H1 (cell line): Measurements from ENCODE around the gene MAN1A2. TPM values are rescaled to one million over a fixed set of nuclear protein-coding genes. Genes with fewer than 3 reads are reported as not detected.
A peak's percentile ranks its signal among the peaks of the same experiment; 100 is the strongest.

ENCODE experiments used
- CTCF ChIA-PET: fragments of 300-600 bp; sonication (Branson Sonifier 250); formaldehyde crosslinking; loops from one replicate; lab custom pipeline; 2021; ENCODE audit not compliant: partially characterized antibody; lab: Charles Lee
- POLR2A ChIA-PET: fragments of 300-600 bp; sonication (Branson Sonifier 250); formaldehyde crosslinking; loops from one replicate; lab custom pipeline; 2021; ENCODE audit warnings: inconsistent platforms; ENCODE audit not compliant: partially characterized antibody; lab: Charles Lee
- DNase-seq, 2 experiments: peaks; one replicate each; pipeline versions ENCODE4 v3.0.0 to v3.0.0-alpha.2; 2010 to 2022; ENCODE audit warnings: low spot score in 2 of 2, low read depth in 1 of 2, mixed read lengths in 1 of 2
- FAIRE-seq: peaks from 2 replicates; lab custom pipeline; 2011; peaks lifted over from hg19 to GRCh38; lab: Jason Lieb, UNC
- H2AFZ ChIP-seq: 2 replicates; pipeline ENCODE4 v1.8.1; 2012; ENCODE audit warnings: low read length, inconsistent platforms
- H2AK5ac ChIP-seq: 2 replicates; pipeline ENCODE4 v1.6.1; 2013; ENCODE audit warnings: low read depth, low read length
- H2BK120ac ChIP-seq: replicated peaks from 2 replicates; pipeline ENCODE3; 2013; ENCODE audit warnings: low read depth, low read length, inconsistent platforms
- H2BK12ac ChIP-seq: 2 replicates; pipeline ENCODE4 v1.6.1; 2013; ENCODE audit warnings: low read depth, low read length
- H2BK15ac ChIP-seq: 2 replicates; pipeline ENCODE4 v1.6.1; 2013; ENCODE audit warnings: low read length
- H2BK20ac ChIP-seq: 2 replicates; pipeline ENCODE4 v1.6.1; 2013; ENCODE audit warnings: low read length
- H2BK5ac ChIP-seq: 2 replicates; pipeline ENCODE4 v1.6.1; 2013; ENCODE audit warnings: low read depth, low read length
- H3K14ac ChIP-seq: 2 replicates; pipeline ENCODE4 v1.6.1; 2013; ENCODE audit warnings: inconsistent platforms; ENCODE audit not compliant: insufficient read length
- H3K18ac ChIP-seq: 2 replicates; pipeline ENCODE4 v1.6.1; 2013; ENCODE audit warnings: low read length; ENCODE audit errors: extremely low read depth
- H3K23ac ChIP-seq: 2 replicates; pipeline ENCODE4 v1.6.1; 2013; ENCODE audit warnings: inconsistent platforms; ENCODE audit not compliant: insufficient read length
- H3K23me2 ChIP-seq: 2 replicates; pipeline ENCODE4 v1.6.1; 2013; ENCODE audit warnings: low read depth, low read length
- H3K27ac ChIP-seq: 2 replicates; pipeline ENCODE4 v1.6.1; 2011; ENCODE audit warnings: low read depth, low read length, inconsistent platforms
- H3K27me3 ChIP-seq, 4 experiments: replicated peaks in 1 of 4; 1 replicate in 1 of 4; 2 replicates in 3 of 4; pipeline versions ENCODE4 v1.6.1 to v1.8.1; 2011 to 2013; ENCODE audit warnings: low read length in 3 of 4, mild to moderate bottlenecking in 3 of 4, inconsistent platforms in 2 of 4, mixed read lengths in 2 of 4, moderate library complexity in 1 of 4; ENCODE audit not compliant: control insufficient read depth in 3 of 4, insufficient read depth in 3 of 4; ENCODE audit errors: extremely low read depth in 1 of 4
- H3K36me3 ChIP-seq, 4 experiments: 2 replicates each; pipeline versions ENCODE4 v1.6.1 to v1.8.1; 2011 to 2013; ENCODE audit warnings: mild to moderate bottlenecking in 4 of 4, low read length in 3 of 4, moderate library complexity in 2 of 4, control low read depth in 1 of 4, inconsistent platforms in 1 of 4; ENCODE audit not compliant: insufficient read depth in 4 of 4, control insufficient read depth in 2 of 4
- H3K4ac ChIP-seq: replicated peaks from 2 replicates; pipeline ENCODE3; 2013; ENCODE audit warnings: low read length, low read depth, mixed read lengths, inconsistent platforms; ENCODE audit not compliant: insufficient read length
- H3K4me1 ChIP-seq, 4 experiments: replicated peaks in 1 of 4; 1 replicate in 1 of 4; 2 replicates in 3 of 4; pipeline versions ENCODE4 v1.6.1 to v1.8.1; 2011 to 2013; ENCODE audit warnings: low read length in 3 of 4, inconsistent platforms in 2 of 4, mixed read lengths in 1 of 4; ENCODE audit not compliant: insufficient read depth in 4 of 4, control insufficient read depth in 3 of 4
- H3K4me2 ChIP-seq, 2 experiments: 2 replicates each; pipeline versions ENCODE4 v1.6.1 to v1.8.1; 2011 to 2013; ENCODE audit warnings: low read depth in 2 of 2, low read length in 2 of 2, control low read depth in 1 of 2, inconsistent platforms in 1 of 2, mild to moderate bottlenecking in 1 of 2; ENCODE audit not compliant: insufficient read depth in 1 of 2
- H3K4me3 ChIP-seq, 4 experiments: fragments of 200-600, 300-600 bp in 1 of 4; sonication (generic), shearing (Covaris generic), sonication (Bioruptor Twin) in 1 of 4; 2 replicates each; pipeline versions ENCODE4 v1.5.1 to v1.8.1; 2011 to 2016; ENCODE audit warnings: low read length in 4 of 4, low read depth in 3 of 4, control low read depth in 2 of 4, inconsistent platforms in 2 of 4, mild to moderate bottlenecking in 2 of 4, mixed read lengths in 1 of 4, moderate library complexity in 1 of 4; ENCODE audit not compliant: insufficient read depth in 2 of 4; ENCODE audit errors: extremely low read depth in 1 of 4
- H3K56ac ChIP-seq: replicated peaks from 2 replicates; pipeline ENCODE3; 2013; ENCODE audit warnings: low read depth, mild to moderate bottlenecking, mixed read lengths, low read length, inconsistent platforms; ENCODE audit not compliant: insufficient read length
- H3K79me1 ChIP-seq: 2 replicates; pipeline ENCODE4 v1.6.1; 2013; ENCODE audit warnings: low read depth, low read length, control low read depth
- H3K79me2 ChIP-seq, 2 experiments: 2 replicates each; pipeline versions ENCODE4 v1.6.1 to v1.8.1; 2012 to 2013; ENCODE audit warnings: low read length in 2 of 2, mild to moderate bottlenecking in 2 of 2, inconsistent platforms in 1 of 2; ENCODE audit not compliant: insufficient read depth in 2 of 2, control insufficient read depth in 1 of 2
- H3K9ac ChIP-seq, 4 experiments: replicated peaks in 1 of 4; 1 replicate in 1 of 4; 2 replicates in 3 of 4; pipeline versions ENCODE4 v1.6.1 to v1.8.1; 2011 to 2013; ENCODE audit warnings: low read depth in 3 of 4, low read length in 3 of 4, control low read depth in 2 of 4, mild to moderate bottlenecking in 2 of 4, moderate library complexity in 2 of 4, inconsistent platforms in 1 of 4; ENCODE audit errors: extremely low read depth in 1 of 4
- H3K9me3 ChIP-seq, 2 experiments: 2 replicates each; pipeline versions ENCODE4 v1.6.1 to v1.8.1; 2012 to 2013; ENCODE audit warnings: mild to moderate bottlenecking in 2 of 2, moderate library complexity in 2 of 2, control low read depth in 1 of 2, inconsistent platforms in 1 of 2, low read depth in 1 of 2, low read length in 1 of 2, mixed read lengths in 1 of 2; ENCODE audit not compliant: insufficient read depth in 2 of 2
- H4K20me1 ChIP-seq, 2 experiments: replicated peaks in 1 of 2; 2 replicates each; pipeline versions ENCODE3 to v1.8.1; 2011 to 2013; ENCODE audit warnings: inconsistent platforms in 2 of 2, low read length in 2 of 2, mild to moderate bottlenecking in 1 of 2; ENCODE audit not compliant: insufficient read depth in 2 of 2, control insufficient read depth in 1 of 2
- H4K5ac ChIP-seq: 2 replicates; pipeline ENCODE4 v1.6.1; 2013; ENCODE audit warnings: low read length, low read depth, mixed read lengths, inconsistent platforms; ENCODE audit not compliant: insufficient read length
- H4K8ac ChIP-seq: 2 replicates; pipeline ENCODE4 v1.8.0; 2013; ENCODE audit warnings: mild to moderate bottlenecking, moderate library complexity, low read length, inconsistent platforms; ENCODE audit not compliant: insufficient read depth; ENCODE audit errors: extremely low read depth
- H4K91ac ChIP-seq: replicated peaks from 2 replicates; pipeline ENCODE3; 2013; ENCODE audit warnings: low read length, mixed read lengths, inconsistent platforms; ENCODE audit not compliant: insufficient read length
- BCL11A ChIP-seq, 2 experiments: IDR thresholded peaks; one replicate each; pipeline ENCODE4 v1.6.1; 2011; ENCODE audit warnings: low read depth in 2 of 2, low read length in 2 of 2, mild to moderate bottlenecking in 2 of 2
- CTBP2 ChIP-seq: IDR thresholded peaks from 2 replicates; pipeline ENCODE4 v1.7.0; 2011; ENCODE audit warnings: borderline replicate concordance, mild to moderate bottlenecking, moderate library complexity, mixed read lengths, low read length; ENCODE audit not compliant: insufficient read depth, insufficient read length
- GTF2F1 ChIP-seq: IDR thresholded peaks from 2 replicates; pipeline ENCODE4 v1.6.1; 2012; ENCODE audit warnings: low read depth, low read length, improper control_type of control experiment, borderline replicate concordance
- JUND ChIP-seq: IDR thresholded peaks from 2 replicates; pipeline ENCODE4 v1.6.1; 2011; ENCODE audit warnings: mild to moderate bottlenecking, improper control_type of control experiment, low read length
- MAFK ChIP-seq: IDR thresholded peaks from 2 replicates; pipeline ENCODE4 v1.6.1; 2012; ENCODE audit warnings: low read depth, mild to moderate bottlenecking, improper control_type of control experiment, low read length
- NRF1 ChIP-seq: IDR thresholded peaks from 2 replicates; pipeline ENCODE4 v1.6.1; 2011; ENCODE audit warnings: mild to moderate bottlenecking, low read depth, low read length, improper control_type of control experiment
- RAD21 ChIP-seq, 2 experiments: IDR thresholded peaks in 1 of 2; conservative IDR thresholded peaks in 1 of 2; 2 replicates each; pipeline ENCODE4 v1.6.1; 2011; ENCODE audit warnings: low read depth in 2 of 2, low read length in 2 of 2, improper control_type of control experiment in 1 of 2, inconsistent platforms in 1 of 2, mild to moderate bottlenecking in 1 of 2, moderate library complexity in 1 of 2
- RFX5 ChIP-seq: IDR thresholded peaks from 2 replicates; pipeline ENCODE4 v1.6.1; 2011; ENCODE audit warnings: low read depth, low read length, improper control_type of control experiment, borderline replicate concordance
- RNF2 ChIP-seq: fragments of 200-900, 300-1000 bp; sonication (generic); IDR thresholded peaks from 2 replicates; pipeline ENCODE4 v1.7.1; 2016; ENCODE audit warnings: borderline replicate concordance, low read depth, mild to moderate bottlenecking, antibody characterized with exemption, low read length; ENCODE audit not compliant: poor library complexity, severe bottlenecking; ENCODE audit errors: missing control alignments
- WGBS, 2 experiments: shearing (Covaris generic) in 1 of 2; methylation state at CpG; one replicate each; pipeline versions ENCODE4 v1.1.6 to v1.1.7; 2013 to 2015; ENCODE audit warnings: low lambda C conversion rate in 2 of 2, mixed read lengths in 2 of 2, inconsistent platforms in 1 of 2, low coverage in 1 of 2, missing lambda C conversion rate in 1 of 2; ENCODE audit not compliant: insufficient replicate concordance in 2 of 2, insufficient coverage in 1 of 2, insufficient read length in 1 of 2; ENCODE audit errors: extremely low coverage in 1 of 2, missing lambda C conversion rate in 1 of 2; 5-methylcytosine and 5-hydroxymethylcytosine counted together
- polyA plus RNA-seq, 7 experiments: library from polyadenylated mRNA; depleted of rRNA in 3 of 7; stranded (reverse) in 5 of 7; unstranded in 2 of 7; fragments of >200 nt in 5 of 7; fragments of 200-250 nt in 2 of 7; gene quantifications; 1 replicate in 5 of 7; 2 replicates in 1 of 7; 4 replicates in 1 of 7; pipeline versions ENCODE4 v1.2.1 to v1.2.3, GENCODE V29; 2011 to 2013; ENCODE audit warnings: missing spikeins in 2 of 7, mixed read lengths in 2 of 7
- total RNA-seq: library from RNA; stranded (reverse); fragmentation: NEBNext Ultra II Directional; extraction: Animal tissue kit (Norgen Biotek cat#: 25700); gene quantifications from 2 replicates; pipeline ENCODE4 v1.2.1, GENCODE V29; 2021
- TF ChIP-seq, protein P1 (sequence below): IDR thresholded peaks from 2 replicates; pipeline ENCODE4 v1.6.1; 2012; ENCODE audit warnings: inconsistent platforms
- TF ChIP-seq, protein P2 (sequence below): IDR thresholded peaks from 2 replicates; pipeline ENCODE4 v1.6.1; 2011; ENCODE audit warnings: low read depth, mild to moderate bottlenecking, low read length; ENCODE audit not compliant: insufficient read depth

MAN1A2 gene
- total and polyA plus RNA-seq, 2 of the 8 experiments (the other 6 are each of a cell fraction or from before 2014, with no cell fraction given), result 5.5 to 18.8 TPM

DNA sequence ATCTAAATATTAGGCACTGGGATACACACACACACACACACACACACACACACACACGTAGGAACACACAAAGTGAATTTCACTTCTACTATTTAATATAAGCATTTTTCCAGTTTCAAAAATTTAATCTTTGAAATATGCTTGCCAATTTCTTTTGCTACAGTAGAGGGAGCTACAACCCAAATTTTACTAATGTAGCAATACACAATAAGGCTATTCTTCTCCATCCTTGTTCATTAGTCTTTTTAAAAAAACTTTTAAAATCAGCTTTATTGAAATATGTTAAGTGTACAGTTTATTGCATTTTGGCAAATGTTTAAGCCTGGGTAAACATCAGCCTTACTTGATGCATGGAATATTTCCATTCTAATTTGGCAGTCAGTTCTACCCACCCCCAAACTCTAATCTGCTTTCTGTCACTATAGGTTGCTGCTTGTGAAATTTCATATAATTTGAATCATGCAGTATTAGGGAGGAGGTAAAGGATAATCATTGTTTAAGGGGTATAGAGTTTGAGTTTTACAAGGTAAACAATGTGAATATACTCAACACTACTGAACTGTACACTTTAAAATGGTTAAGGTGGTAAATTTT lies 145.6 kb downstream of the MAN1A2 start:
- Histone ChIP-seq H2AK5ac (no peak overlapping the region), H2BK5ac (no peak overlapping the region), H2BK20ac (no peak overlapping the region), H3K4me3 (no peak overlapping the region), H3K56ac (no peak overlapping the region), H3K18ac (no peak overlapping the region), H3K79me1 (no peaks in the 10 kb centered on the region), H3K23ac (no peak overlapping the region), H2BK15ac (no peak overlapping the region), H3K9me3 (no peaks in the 10 kb centered on the region), H4K5ac (no peak overlapping the region), H3K27ac (no peak overlapping the region), H4K91ac (no peak overlapping the region), H2AFZ (no peak overlapping the region), H4K8ac (no peak overlapping the region), H3K14ac (no peak overlapping the region), H3K27me3 (no peaks in the 10 kb centered on the region), H2BK12ac (no peak overlapping the region), H3K79me2 (no peaks in the 10 kb centered on the region), H3K4ac (no peak overlapping the region), H3K4me1 (no peaks in the 10 kb centered on the region), H3K36me3 (no peaks in the 10 kb centered on the region), H2BK120ac (no peak overlapping the region), H3K9ac (no peak overlapping the region), H4K20me1 (no peaks in the 10 kb centered on the region), H3K4me2 (no peak overlapping the region), H3K23me2 (no peaks in the 10 kb centered on the region)
- DNase-seq (no peak), FAIRE-seq (peak; percentile 36)
- ChIA-PET POLR2A (no interaction called here), CTCF (interaction anchor here (0.6 to 4.6 kb wide), 20 partner anchors 9 to 383 kb away, joined by 3 to 27 read pairs (median 4); no protein-coding TSS in a partner anchor)
- WGBS, 2 experiments, result 33% methylated on average over 1 of the region's 1 CpG; no CpG with 5 or more reads in 1 of the 2 experiments
- no peak for TF ChIP-seq MAFK
- TF ChIP-seq RFX5, result no peak
- TF ChIP-seq RNF2, result no peak
- no peak for TF ChIP-seq NRF1
- no peak for TF ChIP-seq GTF2F1
- no peak for TF ChIP-seq BCL11A (IDR thresholded peaks at IDR 0.05; ENCODE audit: low read depth in 2 of 2, low read length in 2 of 2)
- TF ChIP-seq JUND, result no peak
- TF ChIP-seq, protein P1, sequence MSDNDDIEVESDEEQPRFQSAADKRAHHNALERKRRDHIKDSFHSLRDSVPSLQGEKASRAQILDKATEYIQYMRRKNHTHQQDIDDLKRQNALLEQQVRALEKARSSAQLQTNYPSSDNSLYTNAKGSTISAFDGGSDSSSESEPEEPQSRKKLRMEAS, result no peak
- no peak for TF ChIP-seq CTBP2
- peak in 1 of 2 experiments; percentile 65; a peak in 3 of 4 replicates for TF ChIP-seq RAD21 (IDR thresholded peaks at IDR 0.05 in 1 of 2, conservative IDR thresholded peaks at IDR 0.05 in 1 of 2; ENCODE audit: low read depth in 2 of 2, low read length in 2 of 2)
- TF ChIP-seq, protein P2, sequence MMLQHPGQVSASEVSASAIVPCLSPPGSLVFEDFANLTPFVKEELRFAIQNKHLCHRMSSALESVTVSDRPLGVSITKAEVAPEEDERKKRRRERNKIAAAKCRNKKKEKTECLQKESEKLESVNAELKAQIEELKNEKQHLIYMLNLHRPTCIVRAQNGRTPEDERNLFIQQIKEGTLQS, result no peak
